HG02798 (cell line): ENCODE data around the gene GRIK5.

Experiments used
- ATAC-seq: cut with Tn5 transposase; IDR thresholded peaks from one replicate; pipeline ENCODE4 v1.9.1; 2021; ENCODE audit warnings: mild to moderate bottlenecking; ENCODE audit not compliant: unreplicated experiment, poor library complexity

The GRIK5 gene

GRCh38 chr19:42078538-42079275 is 8.7 kb upstream of the GRIK5 start:
- ATAC-seq, result no peak

DNA sequence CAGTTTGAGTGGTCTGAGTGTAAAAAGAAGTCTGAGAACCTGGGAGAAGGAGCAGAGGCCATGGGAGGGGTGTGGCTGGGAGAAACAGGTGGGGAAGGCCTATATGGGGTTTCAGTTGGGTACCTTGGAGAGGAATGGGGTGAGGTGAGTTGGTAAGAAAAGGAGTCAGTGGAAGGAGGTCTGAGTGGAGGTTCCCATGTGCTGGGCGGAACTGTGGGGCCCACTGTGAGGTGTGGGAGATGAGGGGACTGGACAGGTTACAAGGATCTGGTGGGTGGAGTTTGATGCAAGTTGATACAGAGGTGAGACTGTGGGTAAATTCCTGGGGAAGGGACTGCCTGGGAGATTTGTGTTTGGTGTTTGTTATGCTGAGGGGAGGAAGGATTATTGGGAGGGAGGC is 8.1 kb upstream of the GRIK5 start:
- no peak for ATAC-seq

DNA sequence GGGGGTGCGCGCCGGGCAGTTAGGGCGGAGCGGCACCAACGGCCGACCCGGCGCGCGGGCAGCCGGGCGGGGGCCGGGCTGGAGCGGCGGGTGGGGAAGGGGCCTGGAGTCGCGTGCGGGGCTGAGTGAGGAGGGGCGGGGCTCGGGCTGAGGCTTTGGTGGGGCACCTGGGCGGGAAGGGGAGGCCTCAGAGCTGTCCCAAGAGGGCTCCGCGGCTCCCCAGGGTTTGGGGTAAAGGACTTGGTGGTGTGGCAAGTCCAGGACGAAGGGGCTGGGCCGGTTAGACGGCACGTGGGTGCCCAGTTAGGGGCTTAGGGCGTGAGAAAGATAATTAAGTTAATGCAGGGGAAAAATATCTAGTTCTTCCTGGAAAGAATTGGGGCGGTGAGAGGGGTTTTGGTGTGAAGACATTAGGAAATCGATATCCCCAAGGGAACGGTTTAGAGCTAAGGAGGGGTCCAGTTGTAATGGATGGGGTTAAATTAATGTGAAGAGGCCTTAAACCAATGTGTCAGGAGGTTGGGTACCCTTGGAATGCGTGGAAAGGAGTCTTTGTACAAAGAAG is 6.5 kb upstream of the GRIK5 start:
- no peak for ATAC-seq

- ATAC-seq, result peak; percentile 93
Measured at GRCh38 chr19:42075616-42076379, 5.8 kb upstream of the GRIK5 start, which contains the start of gene ZNF574. Gene ZNF574 (plus strand): TSS chr19:42076166. CDS start chr19:42078607, 2,441 bp downstream.

- ATAC-seq, result no peak
Measured at GRCh38 chr19:42075364-42075615, 5.3 kb upstream of the GRIK5 start.

DNA sequence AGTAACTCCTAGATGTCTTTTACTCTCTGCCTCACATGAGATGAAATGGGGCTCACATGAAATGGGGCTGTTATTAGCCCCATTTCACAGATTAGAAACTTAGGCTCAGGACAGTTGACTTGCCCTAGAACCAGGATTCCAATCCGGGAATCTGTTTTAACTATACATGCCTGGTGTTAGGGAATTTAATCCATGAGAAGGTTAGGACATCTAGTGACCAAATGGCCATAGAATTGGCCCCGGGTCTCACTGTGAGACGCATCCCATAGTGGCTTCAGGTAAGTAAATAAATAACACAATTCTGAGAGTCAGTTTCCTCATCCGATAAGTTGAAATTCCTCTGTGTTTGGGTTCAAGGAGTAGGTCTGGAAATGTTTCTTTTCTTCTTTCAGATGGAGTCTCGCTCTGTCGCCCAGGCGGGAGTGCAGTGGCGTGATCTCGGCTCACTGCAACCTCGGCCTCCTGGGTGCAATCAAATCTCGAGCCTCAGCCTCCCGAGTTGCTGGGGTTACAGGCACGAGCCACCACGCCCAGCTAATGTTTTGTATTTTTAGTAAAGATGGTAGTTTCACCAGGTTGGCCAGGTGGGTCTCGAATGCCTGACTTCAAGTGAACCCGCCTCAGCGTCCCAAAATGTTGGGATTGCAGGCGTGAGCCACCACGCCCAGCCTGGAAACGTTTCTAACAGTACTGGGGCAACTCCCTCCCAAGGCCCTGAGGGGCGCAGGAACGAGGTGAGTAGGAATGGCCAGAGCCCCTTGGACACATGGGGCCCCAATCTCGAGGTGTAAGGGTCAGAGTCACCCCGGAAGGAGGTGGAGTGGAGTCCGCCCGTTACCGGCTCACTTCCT is 4.7 kb upstream of the GRIK5 start:
- ATAC-seq, result no peak

GRCh38 chr19:42071247-42071646 is 1.2 kb upstream of the GRIK5 start:
- ATAC-seq, result no peak

DNA sequence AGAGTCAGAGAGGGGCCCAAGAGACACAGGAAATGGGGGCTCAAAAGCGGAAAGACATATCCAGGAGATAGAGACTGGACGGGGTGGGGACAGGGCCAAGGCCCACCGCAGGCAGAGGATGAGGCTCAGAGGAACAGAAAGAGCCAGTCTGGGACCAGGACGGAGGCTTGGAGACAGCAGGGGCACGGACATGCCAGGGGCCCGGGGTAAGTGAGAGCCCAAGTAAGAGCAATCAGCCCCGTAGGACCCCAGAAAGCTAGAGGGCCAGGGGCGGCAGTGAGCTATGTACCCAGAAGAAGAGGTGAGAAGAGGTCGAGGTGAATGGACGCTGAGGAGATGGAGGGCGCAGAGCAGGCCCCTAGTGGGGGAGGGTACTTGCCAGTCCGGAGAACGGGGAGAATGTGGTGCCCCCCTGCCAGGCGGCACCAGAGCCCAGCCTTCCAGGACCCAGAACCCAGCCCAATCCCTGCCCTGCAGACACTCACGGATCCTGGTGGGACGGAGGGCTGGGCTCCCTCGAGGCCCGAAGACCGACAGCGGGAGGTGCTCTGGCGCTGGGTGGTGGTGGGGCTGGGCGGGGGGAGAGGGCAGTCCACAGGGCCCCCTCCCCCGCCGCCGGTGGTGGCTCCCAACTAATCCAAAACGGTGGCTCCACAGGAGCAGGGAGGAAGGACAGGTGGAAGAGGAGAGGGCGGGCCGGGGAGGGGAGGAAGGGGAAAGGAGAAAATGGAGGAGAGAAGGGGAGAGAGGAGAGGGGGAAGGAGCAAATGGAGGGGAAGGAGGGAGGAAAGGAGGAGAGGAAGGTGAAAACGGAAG is 1.0 kb downstream of the GRIK5 start:
- ATAC-seq, result no peak

DNA sequence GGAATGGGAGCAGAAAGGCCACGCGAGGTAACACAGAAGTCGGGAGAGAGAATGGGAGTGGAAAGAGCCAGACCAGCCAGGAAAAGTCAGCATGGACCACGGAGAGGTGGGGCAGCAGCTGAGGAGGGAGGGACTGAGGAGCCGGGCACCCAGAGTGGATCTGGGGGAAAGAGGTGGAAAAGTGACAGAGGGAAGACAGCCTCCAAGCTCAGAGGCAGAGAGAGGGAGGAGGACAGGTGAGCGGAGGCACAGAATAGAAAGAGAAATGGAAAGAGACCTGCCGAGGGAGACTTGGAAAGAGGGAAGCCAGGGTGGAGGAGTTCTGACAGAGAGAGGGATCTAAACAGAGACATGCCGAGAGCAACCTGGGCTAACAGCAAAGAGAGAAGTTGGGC is 1.6 kb downstream of the GRIK5 start:
- ATAC-seq, result no peak

- no peak for ATAC-seq
Measured at GRCh38 chr19:42067315-42067888, 2.6 kb downstream of the GRIK5 start.

- ATAC-seq, result no peak
Measured at GRCh38 chr19:42066075-42066754, 3.8 kb downstream of the GRIK5 start.

GRCh38 chr19:42065511-42065910 is 4.5 kb downstream of the GRIK5 start:
- no peak for ATAC-seq

DNA sequence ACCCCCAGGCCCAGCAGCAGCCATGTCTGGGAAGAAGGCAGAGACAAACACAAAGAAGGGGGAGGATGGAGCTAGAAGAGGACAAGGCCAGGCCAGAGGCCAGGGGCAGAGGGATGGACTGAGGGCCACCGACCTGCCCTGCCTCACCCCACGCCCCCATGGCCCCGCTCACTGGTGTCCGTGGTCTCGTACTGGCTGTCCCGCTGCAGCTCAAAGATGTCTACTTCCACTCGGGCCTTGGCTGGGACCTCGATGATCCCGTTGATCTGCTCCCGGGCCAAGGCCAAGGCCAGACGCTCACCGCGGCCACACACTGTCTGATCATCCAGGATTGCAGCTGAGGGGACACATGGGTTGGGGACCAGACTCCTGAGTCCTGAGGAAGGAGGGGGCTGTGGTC is 5.0 kb downstream of the GRIK5 start:
- ATAC-seq, result no peak

DNA sequence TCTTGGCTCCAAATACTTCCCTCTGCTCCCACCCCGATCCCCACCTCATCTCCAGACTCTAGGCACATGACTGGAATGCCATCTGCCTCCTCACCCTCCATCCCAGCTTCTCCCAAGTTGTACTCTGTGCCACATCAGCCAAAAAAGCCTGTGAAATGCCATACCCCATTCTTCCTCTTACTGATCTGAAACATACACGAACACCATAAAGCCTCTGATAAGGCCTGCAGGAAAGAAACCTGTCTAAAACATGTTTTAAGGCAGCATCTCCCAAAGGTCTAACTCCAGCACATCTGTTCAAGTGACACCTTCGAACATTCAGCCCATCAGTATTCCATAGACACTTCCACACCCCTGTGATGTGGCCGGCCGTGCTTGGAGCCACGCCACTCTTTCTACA is 5.6 kb downstream of the GRIK5 start:
- no peak for ATAC-seq

- no peak for ATAC-seq
Measured at GRCh38 chr19:42062381-42062780, 7.6 kb downstream of the GRIK5 start.

- ATAC-seq, result no peak
Measured at GRCh38 chr19:42060117-42060516, 9.9 kb downstream of the GRIK5 start.

GRCh38 chr19:42059196-42059595 is 10.8 kb downstream of the GRIK5 start:
- no peak for ATAC-seq

DNA sequence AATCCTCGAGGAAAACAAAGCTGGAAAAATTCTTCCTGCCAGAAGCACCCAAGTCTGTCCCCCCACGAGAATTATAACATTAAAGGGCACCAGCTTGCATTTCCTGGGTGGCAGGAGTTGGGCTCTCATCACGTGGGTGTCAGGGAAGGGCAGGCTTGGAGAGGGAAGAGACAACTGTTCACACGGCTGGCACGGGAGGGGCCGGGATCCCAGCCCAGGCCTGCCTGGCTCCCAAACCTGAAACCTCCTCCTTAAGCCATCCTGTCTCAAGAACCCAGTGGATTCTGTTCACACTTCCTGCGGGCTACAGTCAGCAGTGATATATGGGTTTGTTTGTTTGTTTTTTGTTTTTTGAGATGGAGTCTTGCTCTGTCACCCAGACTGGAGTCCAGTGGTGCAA is 12.2 kb downstream of the GRIK5 start:
- ATAC-seq, result no peak

DNA sequence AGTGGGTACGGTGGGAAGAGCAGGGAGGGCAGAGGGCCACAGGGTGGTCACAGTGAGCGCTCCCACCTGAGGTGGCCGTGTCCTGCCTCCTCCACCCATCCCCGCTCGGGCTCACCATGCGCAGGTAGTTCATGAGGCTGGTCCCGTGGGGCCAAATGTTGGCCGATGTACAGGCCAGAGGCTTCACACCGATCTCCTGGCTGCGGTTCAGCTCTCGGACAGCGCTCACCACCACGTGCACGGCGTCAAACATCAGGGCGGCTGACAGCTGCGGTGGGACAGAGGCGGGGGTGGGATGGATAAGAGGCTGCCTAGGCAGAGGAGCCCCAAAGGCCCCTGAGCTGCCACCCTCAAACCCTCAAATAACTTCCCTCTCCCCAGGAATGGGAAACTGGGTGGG is 15.8 kb downstream of the GRIK5 start:
- ATAC-seq, result no peak
